Pancreas (tissue), 10 donors: Measurements from ENCODE around the gene LRRN2. TPM values are rescaled to one million over a fixed set of nuclear protein-coding genes. Genes with fewer than 3 reads are reported as not detected.

ENCODE experiments used
- ATAC-seq, 4 donors: fragments of 200-7000 bp; cut with Tn5 transposase; one replicate each; pipeline versions ENCODE4 v1.8.0 to v1.9.1; 2020; ENCODE audit warnings: mild to moderate bottlenecking in 4 of 4, moderate library complexity in 4 of 4
- DNase-seq, 6 donors: peaks; one replicate each; pipeline ENCODE4 v3.0.0-alpha.2; 2020
- FAIRE-seq: peaks from 2 replicates; lab custom pipeline; 2012; peaks lifted over from hg19 to GRCh38; lab: Jason Lieb, UNC
- H3K27ac ChIP-seq, 4 donors: fragments of 200-600 bp; sonication (generic); 1 replicate in 3 of 4; 2 replicates in 1 of 4; pipeline versions ENCODE4 v1.5.0 to v1.8.0; 2020
- H3K27me3 ChIP-seq, 4 donors: fragments of 200-600 bp; one replicate each; pipeline ENCODE4 v1.8.0; 2021
- H3K36me3 ChIP-seq, 3 donors: fragments of 200-600 bp; sonication (generic) in 1 of 3; one replicate each; pipeline versions ENCODE4 v1.5.0 to v1.8.0; 2020 to 2021
- H3K4me1 ChIP-seq, 3 donors: fragments of 200-600 bp; one replicate each; pipeline ENCODE4 v1.8.0; 2021
- H3K4me3 ChIP-seq, 4 donors: fragments of 200-600 bp; sonication (generic) in 2 of 4; one replicate each; pipeline versions ENCODE4 v1.5.0 to v1.8.0; 2020 to 2021
- H3K9me3 ChIP-seq, 4 donors: fragments of 200-600 bp; one replicate each; pipeline ENCODE4 v1.8.0; 2021
- WGBS, 2 donors: extraction: QIAGEN DNeasy Blood & Tissue Kit; methylation state at CpG; one replicate each; pipeline ENCODE4 v1.1.7; 2013; 5-methylcytosine and 5-hydroxymethylcytosine counted together
- intact Hi-C, 3 donors: fragments of 100-400 bp; cut with DNase I; formaldehyde crosslinking; loops; one replicate each; pipeline versions ENCODE4 v1.11.1 to v1.14.2; 2022
- polyA plus RNA-seq, 2 donors: library from polyadenylated mRNA; stranded (reverse); fragments of 200-250 nt; gene quantifications; one replicate each; pipeline ENCODE4 v1.2.3, GENCODE V29; 2013
- total RNA-seq, 6 donors: library from RNA; stranded (reverse); fragmentation: NEBNext Ultra II Directional in 4 of 6; extraction: Animal tissue kit (Norgen Biotek cat#: 25700) in 4 of 6; gene quantifications; one replicate each; pipeline versions ENCODE4 v1.2.1 to v1.2.4, GENCODE V29; 2021 to 2023
- TF ChIP-seq, protein P1 (sequence below), 4 donors: fragments of 200-600 bp; sonication (generic) in 3 of 4; IDR thresholded peaks; one replicate each; pipeline versions ENCODE4 v1.5.0 to v1.8.0; 2021; ENCODE audit warnings: antibody characterized with exemption in 4 of 4
- donor health status: healthy with polysubstance abuse.
- donor health status: DM: no; HTN: no; CAD: no; lungs with moderate emphysema.
- donor health status: DM: no; HTN: no; CAD: no.
- donor health status: control.
- donor health status: control.
- donor health status: Bipolar disorder and iron deficiency.
- donor health status: DM: yes; HTN: yes; CAD: no.
- donor health status: DM: no; HTN: no; CAD: no.
- donor health status: DM: no; HTN: no; CAD: no.
- donor health status: DM: yes; HTN: yes; CAD: no.

Gene LRRN2
- total and polyA plus RNA-seq, 8 donors, result 0.24 to 3.7 (median 0.58) TPM

DNA sequence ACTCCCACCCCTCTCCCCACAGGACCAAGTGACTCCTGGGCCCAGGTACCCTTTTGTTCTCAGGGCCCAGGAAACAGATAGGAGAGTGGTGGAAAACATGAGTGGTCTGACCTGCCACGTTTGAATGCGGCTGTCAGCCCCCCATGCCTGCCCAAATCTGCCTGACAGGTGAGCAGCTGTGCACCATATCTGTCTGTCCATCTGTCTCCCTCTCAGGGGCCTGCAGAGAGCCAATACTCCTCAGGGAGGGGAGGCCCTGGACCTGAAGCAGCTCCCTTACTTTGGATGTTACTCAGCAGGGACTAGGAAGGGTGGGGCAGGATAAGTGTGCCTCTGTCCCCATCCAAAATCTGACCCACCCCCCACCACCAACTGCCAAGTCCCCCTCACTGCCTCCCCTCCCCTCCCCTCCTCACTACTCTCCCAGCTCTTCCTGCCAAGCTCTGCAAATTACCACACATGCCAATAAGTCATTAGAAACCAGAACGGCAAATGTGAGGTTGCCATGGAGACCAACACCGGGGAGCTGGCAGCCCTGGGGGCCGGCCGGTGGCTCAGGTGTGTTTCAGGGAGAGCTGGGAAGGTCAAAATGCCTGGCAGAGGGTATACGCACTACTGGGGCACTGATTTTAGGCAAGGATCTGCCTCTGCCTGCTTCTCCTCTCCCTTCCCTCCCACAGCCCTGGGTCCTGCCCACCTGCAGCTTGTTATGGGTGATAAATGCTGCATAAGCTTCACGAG, 11.5 kb downstream of the LRRN2 start:
- no peaks in the 10 kb centered on the region for H3K4me1 ChIP-seq
- DNase-seq, result no peak
- H3K4me3 ChIP-seq, result no peak overlapping the region
- intact Hi-C loops, result no loop called here
- no peak overlapping the region for H3K27ac ChIP-seq
- H3K9me3 ChIP-seq, result no peaks in the 10 kb centered on the region
- FAIRE-seq, result no peak
- no peaks in the 10 kb centered on the region for H3K27me3 ChIP-seq
- peak in 2 of 4 donors; percentile 48 to 58 for ATAC-seq
- no peaks in the 10 kb centered on the region for H3K36me3 ChIP-seq
- WGBS, 2 donors, result 20 to 27% methylated on average over 8 of the region's 8 CpGs
- TF ChIP-seq, protein P1, sequence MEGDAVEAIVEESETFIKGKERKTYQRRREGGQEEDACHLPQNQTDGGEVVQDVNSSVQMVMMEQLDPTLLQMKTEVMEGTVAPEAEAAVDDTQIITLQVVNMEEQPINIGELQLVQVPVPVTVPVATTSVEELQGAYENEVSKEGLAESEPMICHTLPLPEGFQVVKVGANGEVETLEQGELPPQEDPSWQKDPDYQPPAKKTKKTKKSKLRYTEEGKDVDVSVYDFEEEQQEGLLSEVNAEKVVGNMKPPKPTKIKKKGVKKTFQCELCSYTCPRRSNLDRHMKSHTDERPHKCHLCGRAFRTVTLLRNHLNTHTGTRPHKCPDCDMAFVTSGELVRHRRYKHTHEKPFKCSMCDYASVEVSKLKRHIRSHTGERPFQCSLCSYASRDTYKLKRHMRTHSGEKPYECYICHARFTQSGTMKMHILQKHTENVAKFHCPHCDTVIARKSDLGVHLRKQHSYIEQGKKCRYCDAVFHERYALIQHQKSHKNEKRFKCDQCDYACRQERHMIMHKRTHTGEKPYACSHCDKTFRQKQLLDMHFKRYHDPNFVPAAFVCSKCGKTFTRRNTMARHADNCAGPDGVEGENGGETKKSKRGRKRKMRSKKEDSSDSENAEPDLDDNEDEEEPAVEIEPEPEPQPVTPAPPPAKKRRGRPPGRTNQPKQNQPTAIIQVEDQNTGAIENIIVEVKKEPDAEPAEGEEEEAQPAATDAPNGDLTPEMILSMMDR (IDR thresholded peaks at IDR 0.05), result no peak

DNA sequence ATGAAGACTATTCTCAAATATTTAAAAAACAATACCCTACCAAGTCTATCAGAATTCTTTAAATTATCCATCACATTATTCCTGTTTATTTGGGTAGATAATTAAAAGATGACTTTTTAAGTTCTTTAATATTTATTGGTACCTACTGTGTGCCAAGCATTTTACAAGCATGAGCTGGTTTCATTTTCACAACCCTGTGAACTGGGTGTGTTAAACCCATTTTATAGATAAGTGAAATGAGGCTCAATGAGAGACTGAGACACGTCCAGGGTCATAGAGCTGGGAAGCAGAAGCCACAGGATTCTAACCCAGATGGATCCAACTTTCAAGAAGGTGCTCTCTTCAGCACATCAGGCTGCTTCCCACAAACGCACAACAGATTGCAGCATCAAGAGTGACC, 12.3 kb downstream of the LRRN2 start:
- no peak overlapping the region for H3K27ac ChIP-seq
- 81 to 83% methylated on average over 2 of the region's 2 CpGs for WGBS, 2 donors
- no peak overlapping the region for H3K4me3 ChIP-seq
- H3K36me3 ChIP-seq, result no peaks in the 10 kb centered on the region
- no peak for ATAC-seq
- H3K4me1 ChIP-seq, result no peaks in the 10 kb centered on the region
- DNase-seq, result no peak
- FAIRE-seq, result no peak
- H3K9me3 ChIP-seq, result no peaks in the 10 kb centered on the region
- intact Hi-C loops, result no loop called here
- no peaks in the 10 kb centered on the region for H3K27me3 ChIP-seq
- TF ChIP-seq, protein P1 (IDR thresholded peaks at IDR 0.05), result no peak

DNA sequence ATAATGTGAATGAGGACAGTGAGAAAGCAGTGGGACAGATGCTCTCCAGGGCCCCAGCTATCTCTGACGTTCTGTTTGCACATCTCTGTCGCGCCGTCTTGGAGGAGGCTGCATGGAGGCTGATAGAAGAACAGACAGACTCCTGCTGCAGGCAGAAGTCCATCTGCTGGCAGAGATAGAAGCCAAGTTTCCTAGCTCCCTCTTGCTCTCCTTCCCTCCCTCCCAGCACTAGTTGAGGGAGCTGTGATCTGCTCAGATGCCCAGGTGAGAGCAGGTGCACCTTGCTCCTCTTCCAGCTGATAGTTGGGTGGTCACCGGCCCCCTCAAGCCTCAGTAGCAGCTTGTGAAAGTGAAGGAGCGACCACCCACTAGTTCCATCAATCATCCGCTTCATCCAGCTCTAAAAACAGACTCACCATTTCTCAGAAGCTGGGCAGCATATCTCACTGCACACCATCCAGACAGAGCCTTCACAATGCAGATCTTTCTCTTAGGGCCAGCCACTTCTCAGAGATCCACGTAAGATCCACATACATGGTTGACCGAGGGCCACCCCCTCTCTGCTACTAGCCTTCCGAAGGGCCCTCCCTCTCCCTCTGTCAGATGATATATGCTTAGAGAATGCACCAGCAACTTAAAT, 12.9 kb downstream of the LRRN2 start:
- intact Hi-C loops, result no loop called here
- no peak overlapping the region for H3K4me3 ChIP-seq
- H3K27ac ChIP-seq, result no peak overlapping the region
- WGBS, 2 donors, result 62 to 64% methylated on average over 10 of the region's 10 CpGs
- TF ChIP-seq, protein P1 (IDR thresholded peaks at IDR 0.05), result no peak
- DNase-seq (no peak), FAIRE-seq (no peak), ATAC-seq (no peak)
- no peaks in the 10 kb centered on the region for H3K9me3 ChIP-seq
- no peaks in the 10 kb centered on the region for H3K36me3 ChIP-seq
- H3K27me3 ChIP-seq, result no peaks in the 10 kb centered on the region
- H3K4me1 ChIP-seq, result no peaks in the 10 kb centered on the region

DNA sequence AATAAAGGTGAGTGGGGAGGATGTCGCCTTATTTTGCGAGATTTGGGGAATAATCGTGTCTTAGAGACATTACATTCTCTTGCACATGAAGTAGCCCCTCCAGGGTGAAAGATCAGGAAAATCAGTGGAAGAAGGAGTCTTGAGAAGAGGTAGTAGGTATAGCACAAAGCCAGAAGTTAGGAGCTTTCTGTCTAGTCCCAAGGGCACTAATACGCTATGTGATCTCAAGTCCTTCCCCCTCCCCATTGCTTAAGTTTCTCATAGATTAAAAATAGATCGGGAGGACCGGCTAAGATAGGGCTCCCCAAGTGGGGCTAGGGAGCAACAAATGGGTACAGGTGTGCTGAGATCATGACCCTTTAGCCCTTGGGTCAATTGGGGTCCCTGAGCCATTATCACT, 13.5 kb downstream of the LRRN2 start:
- 65 to 81% methylated on average over 6 of the region's 6 CpGs for WGBS, 2 donors
- DNase-seq (no peak), ATAC-seq (no peak), FAIRE-seq (no peak)
- H3K4me1 ChIP-seq, result no peaks in the 10 kb centered on the region
- no peak overlapping the region for H3K4me3 ChIP-seq
- no peaks in the 10 kb centered on the region for H3K9me3 ChIP-seq
- TF ChIP-seq, protein P1 (IDR thresholded peaks at IDR 0.05), result no peak
- no peaks in the 10 kb centered on the region for H3K27me3 ChIP-seq
- intact Hi-C loops, result no loop called here
- H3K36me3 ChIP-seq, result no peaks in the 10 kb centered on the region
- H3K27ac ChIP-seq, result no peak overlapping the region
